ENCODE data around the gene DLX1. TPM values are rescaled to one million over a fixed set of nuclear protein-coding genes. Genes with fewer than 3 reads are reported as not detected.

The DLX1 gene
- total RNA-seq, 4 donors from 2014 or later, result 0.17 to 0.83 (median 0.23) TPM; not detected in 1

- 7% methylated on average over 53 of the region's 54 CpGs for WGBS
- peak; percentile 89 for DNase-seq (ENCODE audit: extremely low spot score)
Measured at GRCh38 chr2:172086241-172087206, 1.2 kb downstream of the DLX1 start.

GRCh38 chr2:172087207-172087779 lies 2.0 kb downstream of the DLX1 start:
- DNase-seq (ENCODE audit: extremely low spot score), result no peak
- H3K27me3 ChIP-seq, result peaks cover 40 to 100% (median 98%) of the 10 kb centered on the region in 4 donors
- H3K4me1 ChIP-seq, result peaks cover 37 to 70% (median 54%) of the 10 kb centered on the region in 4 donors
- H3K4me3 ChIP-seq, result peak overlapping the region; percentile 3 to 49 (median 8)
- WGBS, result 10% methylated on average over 21 of the region's 31 CpGs
- intact Hi-C loops (cut with DNase I), result no loop called here
- H3K9me3 ChIP-seq, result no peaks in the 10 kb centered on the region
- TF ChIP-seq EP300 (IDR thresholded peaks at IDR 0.05) (no peak), POLR2A (IDR thresholded peaks at IDR 0.05; ENCODE audit: low read depth) (no peak), CTCF (IDR thresholded peaks at IDR 0.05) (no peak), POLR2AphosphoS5 (IDR thresholded peaks at IDR 0.05) (no peak)
- H3K36me3 ChIP-seq, result no peaks in the 10 kb centered on the region
- no peak overlapping the region for H3K27ac ChIP-seq (replicated peaks in 1 of 4)

More at GRCh38 chr2:172086241-172087206, 1.2 kb downstream of the DLX1 start:
- Histone ChIP-seq H3K4me1 (peaks cover 37 to 70% (median 54%) of the 10 kb centered on the region in 4 donors), H3K27me3 (peaks cover 33 to 100% (median 98%) of the 10 kb centered on the region in 4 donors), H3K4me3 (peak overlapping the region; percentile 47 to 58 (median 48)), H3K27ac (replicated peaks in 1 of 4) (no peak overlapping the region), H3K36me3 (no peaks in the 10 kb centered on the region), H3K9me3 (no peaks in the 10 kb centered on the region)
- no peak for TF ChIP-seq POLR2A (IDR thresholded peaks at IDR 0.05; ENCODE audit: low read depth)
- no peak for TF ChIP-seq CTCF (IDR thresholded peaks at IDR 0.05)
- no peak for TF ChIP-seq EP300 (IDR thresholded peaks at IDR 0.05)
- no peak for TF ChIP-seq POLR2AphosphoS5 (IDR thresholded peaks at IDR 0.05)
- intact Hi-C loops (cut with DNase I), result no loop called here

- Histone ChIP-seq H3K27ac (replicated peaks in 1 of 4) (no peak overlapping the region), H3K27me3 (peaks cover 42 to 100% (median 98%) of the 10 kb centered on the region in 4 donors), H3K9me3 (no peaks in the 10 kb centered on the region), H3K4me3 (peak overlapping the region; percentile 3 to 49 (median 8)), H3K36me3 (no peaks in the 10 kb centered on the region), H3K4me1 (peaks cover 37 to 66% (median 52%) of the 10 kb centered on the region in 4 donors)
- TF ChIP-seq POLR2AphosphoS5 (IDR thresholded peaks at IDR 0.05) (no peak), POLR2A (IDR thresholded peaks at IDR 0.05; ENCODE audit: low read depth) (no peak), CTCF (IDR thresholded peaks at IDR 0.05) (no peak), EP300 (IDR thresholded peaks at IDR 0.05) (no peak)
- 0% methylated on average over 11 of the region's 23 CpGs for WGBS
- peak; percentile 75 for DNase-seq (ENCODE audit: extremely low spot score)
- intact Hi-C loops (cut with DNase I), result no loop called here
Measured at GRCh38 chr2:172087780-172088244, 2.5 kb downstream of the DLX1 start.

DNA sequence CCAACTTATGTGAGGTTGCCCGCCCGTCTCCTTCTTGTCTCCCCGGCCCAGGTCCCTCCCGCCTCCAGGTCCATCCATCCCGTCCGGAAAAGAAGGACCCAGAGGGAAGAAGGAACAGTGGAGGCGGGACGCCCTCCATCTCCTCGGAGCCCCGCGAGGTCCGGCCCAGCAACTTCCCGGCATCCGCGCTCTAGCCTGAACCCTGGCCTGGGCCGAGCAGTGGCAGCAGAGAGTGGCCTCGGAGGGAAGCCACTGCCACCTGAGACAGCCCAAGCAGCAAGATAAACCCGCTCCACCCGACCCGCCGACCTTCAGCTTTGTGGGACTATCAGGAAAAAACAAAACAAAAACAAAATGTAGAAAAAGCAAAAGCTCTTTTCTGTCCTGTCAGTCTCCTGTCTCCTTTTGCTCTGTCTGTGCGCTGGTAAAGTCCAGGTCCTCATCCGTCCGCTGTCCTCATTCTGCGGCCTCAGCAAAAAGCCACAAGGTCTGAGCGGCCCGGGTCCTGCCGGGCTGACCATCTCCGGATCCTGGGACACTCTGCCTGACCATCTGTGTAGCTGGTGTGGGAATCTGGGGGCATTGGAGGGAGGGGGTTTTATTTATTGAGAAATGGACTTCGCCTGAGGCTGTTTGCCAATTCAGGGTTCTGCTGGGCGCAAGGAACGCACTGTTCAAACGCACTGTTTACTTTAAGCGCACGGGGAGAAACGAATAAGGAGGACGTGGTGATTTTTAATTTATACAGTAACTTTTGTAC lies 3.1 kb downstream of the DLX1 start:
- peaks cover 34 to 60% (median 49%) of the 10 kb centered on the region in 4 donors for H3K4me1 ChIP-seq
- no peaks in the 10 kb centered on the region for H3K9me3 ChIP-seq
- 10% methylated on average over 37 of the region's 37 CpGs for WGBS
- peaks cover 36 to 100% (median 98%) of the 10 kb centered on the region in 4 donors for H3K27me3 ChIP-seq
- no peak overlapping the region for H3K27ac ChIP-seq (replicated peaks in 1 of 4)
- H3K36me3 ChIP-seq, result no peaks in the 10 kb centered on the region
- H3K4me3 ChIP-seq, result peak overlapping the region in 2 of 4 donors; percentile 5 to 49
- intact Hi-C loops (cut with DNase I), result no loop called here
- DNase-seq (ENCODE audit: extremely low spot score), result peak; percentile 77
- TF ChIP-seq POLR2A (IDR thresholded peaks at IDR 0.05; ENCODE audit: low read depth), result no peak
- no peak for TF ChIP-seq EP300 (IDR thresholded peaks at IDR 0.05)
- TF ChIP-seq CTCF (IDR thresholded peaks at IDR 0.05), result no peak
- no peak for TF ChIP-seq POLR2AphosphoS5 (IDR thresholded peaks at IDR 0.05)

Measured in esophagus muscularis mucosa (tissue), 4 donors.